ENCODE measurements around the gene KCNMB2.
"Not testable (repeated sequence)": the region's sequence is repeated elsewhere in the genome, so short reads cannot be mapped to it uniquely, and the experiment has no call there.

The KCNMB2 gene

GRCh38 chr3:178705925-178706324 lies 169.7 kb downstream of the KCNMB2 start:
- DNase-seq (no peak), ATAC-seq (no peak)

- ATAC-seq, result no peak
Measured at GRCh38 chr3:178706411-178706810, 170.2 kb downstream of the KCNMB2 start.

GRCh38 chr3:178707311-178708031 lies 171.2 kb downstream of the KCNMB2 start:
- DNase-seq, result no peak
- no peak for ATAC-seq

More at GRCh38 chr3:178706411-178706810, 170.2 kb downstream of the KCNMB2 start:
- DNase-seq, result no peak

- no peak for ATAC-seq
Measured at GRCh38 chr3:178709051-178709450, 172.8 kb downstream of the KCNMB2 start.

GRCh38 chr3:178711753-178712152 lies 175.5 kb downstream of the KCNMB2 start:
- ATAC-seq (no peak), DNase-seq (no peak)

More at GRCh38 chr3:178709051-178709450, 172.8 kb downstream of the KCNMB2 start:
- DNase-seq, result no peak

GRCh38 chr3:178712247-178712646 lies 176.0 kb downstream of the KCNMB2 start:
- no peak for DNase-seq
- ATAC-seq, result no peak

- DNase-seq, result no peak
- ATAC-seq, result no peak
Measured at GRCh38 chr3:178714925-178715832, 178.9 kb downstream of the KCNMB2 start.

- DNase-seq, result no peak
- ATAC-seq, result no peak
Measured at GRCh38 chr3:178718995-178719635, 182.9 kb downstream of the KCNMB2 start.

- ATAC-seq (no peak), DNase-seq (no peak)
Measured at GRCh38 chr3:178732824-178733223, 196.6 kb downstream of the KCNMB2 start.

- DNase-seq (no peak), ATAC-seq (no peak)
Measured at GRCh38 chr3:178735032-178735674, 198.9 kb downstream of the KCNMB2 start.

- no peak for DNase-seq
- no peak for ATAC-seq
Measured at GRCh38 chr3:178736300-178736699, 200.1 kb downstream of the KCNMB2 start.

GRCh38 chr3:178739720-178740119 lies 203.5 kb downstream of the KCNMB2 start:
- no peak for ATAC-seq
- DNase-seq, result no peak

GRCh38 chr3:178741020-178741419 lies 204.8 kb downstream of the KCNMB2 start:
- DNase-seq, result no peak
- no peak for ATAC-seq

GRCh38 chr3:178743297-178743696 lies 207.1 kb downstream of the KCNMB2 start:
- DNase-seq, result no peak
- no peak for ATAC-seq

- not testable (repeated sequence) for ATAC-seq, DNase-seq
Measured at GRCh38 chr3:178745861-178746655, 209.8 kb downstream of the KCNMB2 start.

- ATAC-seq (no peak), DNase-seq (no peak)
Measured at GRCh38 chr3:178748874-178749273, 212.6 kb downstream of the KCNMB2 start.

- DNase-seq, result no peak
- no peak for ATAC-seq
Measured at GRCh38 chr3:178749471-178749870, 213.2 kb downstream of the KCNMB2 start.

- no peak for ATAC-seq
Measured at GRCh38 chr3:178750639-178751300, 214.5 kb downstream of the KCNMB2 start.

GRCh38 chr3:178752843-178753242 lies 216.6 kb downstream of the KCNMB2 start:
- ATAC-seq (no peak), DNase-seq (no peak)

More at GRCh38 chr3:178750639-178751300, 214.5 kb downstream of the KCNMB2 start:
- no peak for DNase-seq

- ATAC-seq, result no peak
- no peak for DNase-seq
Measured at GRCh38 chr3:178754852-178755510, 218.7 kb downstream of the KCNMB2 start.
